Loucy (cell line): ENCODE results near the gene CROCC2.

Source experiments
- EZH2phosphoT487 ChIP-seq: fragments of 200-600 bp; IDR thresholded peaks from 2 replicates; pipeline ENCODE4 v1.6.1; 2018; ENCODE audit warnings: antibody characterized with exemption, mild to moderate bottlenecking, moderate library complexity, borderline replicate concordance
- TF ChIP-seq, protein P1 (sequence below): fragments of 200-600 bp; sonication (generic); conservative IDR thresholded peaks from 2 replicates; pipeline ENCODE4 v1.5.1; 2014; ENCODE audit warnings: mild to moderate bottlenecking, antibody characterized with exemption, low read length

DNA sequence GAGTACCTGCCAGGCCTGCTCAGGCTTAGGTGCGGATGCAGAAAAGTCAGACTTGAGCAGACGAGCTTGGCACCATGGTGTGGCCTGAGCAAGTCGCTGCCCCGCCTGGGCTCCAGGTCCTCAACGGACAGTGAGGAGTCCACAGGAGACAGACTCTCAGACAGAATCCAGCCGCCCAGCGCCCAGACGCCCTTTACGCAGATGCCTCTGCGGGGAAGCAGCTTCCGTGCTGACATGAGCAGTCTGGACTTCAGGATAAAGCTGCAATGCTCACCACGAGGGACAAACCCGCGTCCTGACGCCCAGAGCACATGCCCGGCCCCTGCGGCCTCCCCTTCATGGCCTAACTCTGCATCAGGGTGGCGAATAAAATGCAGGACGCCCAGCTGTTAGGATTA lies 6.7 kb upstream of the CROCC2 start:
- TF ChIP-seq, protein P1, sequence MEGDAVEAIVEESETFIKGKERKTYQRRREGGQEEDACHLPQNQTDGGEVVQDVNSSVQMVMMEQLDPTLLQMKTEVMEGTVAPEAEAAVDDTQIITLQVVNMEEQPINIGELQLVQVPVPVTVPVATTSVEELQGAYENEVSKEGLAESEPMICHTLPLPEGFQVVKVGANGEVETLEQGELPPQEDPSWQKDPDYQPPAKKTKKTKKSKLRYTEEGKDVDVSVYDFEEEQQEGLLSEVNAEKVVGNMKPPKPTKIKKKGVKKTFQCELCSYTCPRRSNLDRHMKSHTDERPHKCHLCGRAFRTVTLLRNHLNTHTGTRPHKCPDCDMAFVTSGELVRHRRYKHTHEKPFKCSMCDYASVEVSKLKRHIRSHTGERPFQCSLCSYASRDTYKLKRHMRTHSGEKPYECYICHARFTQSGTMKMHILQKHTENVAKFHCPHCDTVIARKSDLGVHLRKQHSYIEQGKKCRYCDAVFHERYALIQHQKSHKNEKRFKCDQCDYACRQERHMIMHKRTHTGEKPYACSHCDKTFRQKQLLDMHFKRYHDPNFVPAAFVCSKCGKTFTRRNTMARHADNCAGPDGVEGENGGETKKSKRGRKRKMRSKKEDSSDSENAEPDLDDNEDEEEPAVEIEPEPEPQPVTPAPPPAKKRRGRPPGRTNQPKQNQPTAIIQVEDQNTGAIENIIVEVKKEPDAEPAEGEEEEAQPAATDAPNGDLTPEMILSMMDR = no peak
- no peak for TF ChIP-seq EZH2phosphoT487
